Stimulated activated CD4-positive, alpha-beta T cell treated with anti-CD3 and anti-CD28 coated beads, Interleukin-2, amount 100 ng/mL, for 4 hours (primary cell): ENCODE measurements around the gene TAF13.

ENCODE experiments used
- DNase-seq: peaks from one replicate; pipeline ENCODE4 v3.0.0-alpha.2; 2020; ENCODE audit warnings: low read depth

Gene TAF13

GRCh38 chr1:109075531-109076490, at the start of gene TAF13:
Gene TAF13 (minus strand): TSS chr1:109076003. CDS start chr1:109075947, 56 bp downstream.
- peak; percentile 79 for DNase-seq

GRCh38 chr1:109120356-109120755, 44.6 kb upstream of the TAF13 start:
- no peak for DNase-seq

- no peak for DNase-seq
These were observed 42.3 kb upstream of the TAF13 start for GRCh38 chr1:109118089-109118488.

- DNase-seq: no peak
These were observed 40.5 kb upstream of the TAF13 start for GRCh38 chr1:109116286-109116685.

GRCh38 chr1:109115685-109116084, 39.9 kb upstream of the TAF13 start:
- no peak for DNase-seq

- DNase-seq: no peak
These were observed 38.5 kb upstream of the TAF13 start for GRCh38 chr1:109114342-109114674.

- peak; percentile 95 for DNase-seq
These were observed 38.0 kb upstream of the TAF13 start, which contains the start of gene ELAPOR1 for GRCh38 chr1:109113590-109114341. Gene ELAPOR1 (plus strand): TSS chr1:109114115. CDS start chr1:109114184, 69 bp downstream.

- DNase-seq: peak; percentile 82
These were observed 37.0 kb upstream of the TAF13 start for GRCh38 chr1:109112652-109113285.

- DNase-seq: no peak
These were observed 36.4 kb upstream of the TAF13 start for GRCh38 chr1:109112056-109112651.

- no peak for DNase-seq
These were observed 35.7 kb upstream of the TAF13 start for GRCh38 chr1:109111386-109112055.

- no peak for DNase-seq
These were observed 34.1 kb upstream of the TAF13 start for GRCh38 chr1:109109906-109110305.

GRCh38 chr1:109107785-109108184, 32.0 kb upstream of the TAF13 start:
- DNase-seq: no peak

GRCh38 chr1:109105881-109106280, 30.1 kb upstream of the TAF13 start:
- DNase-seq: no peak

- no peak for DNase-seq
These were observed 28.8 kb upstream of the TAF13 start for GRCh38 chr1:109104364-109105151.

GRCh38 chr1:109099938-109100773, 24.4 kb upstream of the TAF13 start:
- peak; percentile 97 for DNase-seq

GRCh38 chr1:109096120-109096519, 20.3 kb upstream of the TAF13 start:
- no peak for DNase-seq

- DNase-seq: no peak
These were observed 19.8 kb upstream of the TAF13 start for GRCh38 chr1:109095631-109096030.

GRCh38 chr1:109094871-109095270, 19.1 kb upstream of the TAF13 start:
- DNase-seq: no peak

- no peak for DNase-seq
These were observed 18.6 kb upstream of the TAF13 start for GRCh38 chr1:109094377-109094803.

GRCh38 chr1:109091839-109092193, 16.0 kb upstream of the TAF13 start:
- DNase-seq: no peak
